ENCODE results near the gene ANGPTL4.

Gene ANGPTL4

GRCh38 chr19:8386990-8387389 is 23.0 kb downstream of the ANGPTL4 start:
- H3K4me3 ChIP-seq (ENCODE audit: low read depth, low read length): no peak overlapping the region
- no peak for TF ChIP-seq CTCF (IDR thresholded peaks at IDR 0.05; ENCODE audit: borderline replicate concordance, insufficient read depth, low read depth, low read length)

- TF ChIP-seq CTCF (IDR thresholded peaks at IDR 0.05; ENCODE audit: borderline replicate concordance, insufficient read depth, low read depth, low read length): no peak
- no peak overlapping the region for H3K4me3 ChIP-seq (ENCODE audit: low read depth, low read length)
Measured at GRCh38 chr19:8387688-8388611, 24.0 kb downstream of the ANGPTL4 start.

- H3K4me3 ChIP-seq (ENCODE audit: low read depth, low read length): no peak overlapping the region
- TF ChIP-seq CTCF (IDR thresholded peaks at IDR 0.05; ENCODE audit: borderline replicate concordance, insufficient read depth, low read depth, low read length): no peak
Measured at GRCh38 chr19:8388612-8388958, 24.6 kb downstream of the ANGPTL4 start.

- TF ChIP-seq CTCF (IDR thresholded peaks at IDR 0.05; ENCODE audit: borderline replicate concordance, insufficient read depth, low read depth, low read length): no peak
Measured at GRCh38 chr19:8389891-8390616, 26.1 kb downstream of the ANGPTL4 start, which contains the start of gene RAB11B. TSS of gene RAB11B (plus strand) at chr19:8390360. CDS start at chr19:8390417, 57 bp downstream.

GRCh38 chr19:8390617-8390981 is 26.6 kb downstream of the ANGPTL4 start:
- no peak for TF ChIP-seq CTCF (IDR thresholded peaks at IDR 0.05; ENCODE audit: borderline replicate concordance, insufficient read depth, low read depth, low read length)
- peak overlapping the region; percentile 75 for H3K4me3 ChIP-seq (ENCODE audit: low read depth, low read length)

More at GRCh38 chr19:8389891-8390616, 26.1 kb downstream of the ANGPTL4 start, which contains the start of gene RAB11B:
- H3K4me3 ChIP-seq (ENCODE audit: low read depth, low read length): peak within 1 kb of the TSS; percentile 75

- TF ChIP-seq CTCF (IDR thresholded peaks at IDR 0.05; ENCODE audit: borderline replicate concordance, insufficient read depth, low read depth, low read length): no peak
- peak overlapping the region; percentile 23 for H3K4me3 ChIP-seq (ENCODE audit: low read depth, low read length)
Measured at GRCh38 chr19:8391198-8392016, 27.5 kb downstream of the ANGPTL4 start.

Measured in GM12875 (cell line).